Suprapubic skin (tissue), 4 donors: ENCODE data around the gene PHLDB3. TPM values are rescaled to one million over a fixed set of nuclear protein-coding genes. Genes with fewer than 3 reads are reported as not detected.

Experiments used
- DNase-seq, 2 donors: peaks; one replicate each; pipeline ENCODE4 v3.0.0-alpha.2; 2019; ENCODE audit warnings: low spot score in 2 of 2
- H3K27ac ChIP-seq: fragments of 200-600 bp; sonication (generic); one replicate; pipeline ENCODE4 v1.5.1; 2019
- H3K27me3 ChIP-seq: fragments of 200-600 bp; sonication (generic); one replicate; pipeline ENCODE4 v1.5.1; 2019
- H3K36me3 ChIP-seq: fragments of 200-600 bp; sonication (generic); one replicate; pipeline ENCODE4 v1.5.1; 2019
- H3K4me1 ChIP-seq: fragments of 200-600 bp; sonication (generic); one replicate; pipeline ENCODE4 v1.5.1; 2019
- H3K4me3 ChIP-seq: fragments of 200-600 bp; sonication (generic); one replicate; pipeline ENCODE4 v1.5.1; 2019; ENCODE audit warnings: mild to moderate bottlenecking
- H3K9me3 ChIP-seq: fragments of 200-600 bp; sonication (generic); one replicate; pipeline ENCODE4 v1.5.1; 2019
- CTCF ChIP-seq, 2 donors: fragments of 200-600 bp in 1 of 2; fragments of 450-650 bp in 1 of 2; sonication (generic) in 1 of 2; IDR thresholded peaks; one replicate each; pipeline ENCODE4 v1.5.1; 2016 to 2019; ENCODE audit warnings: antibody characterized with exemption in 2 of 2, mild to moderate bottlenecking in 1 of 2, moderate library complexity in 1 of 2
- EP300 ChIP-seq: sonication (generic); formaldehyde crosslinking; IDR thresholded peaks from one replicate; pipeline ENCODE4 v1.6.1; 2017; ENCODE audit warnings: antibody characterized with exemption
- POLR2A ChIP-seq, 2 donors: fragments of 450-650 bp; IDR thresholded peaks; one replicate each; pipeline ENCODE4 v1.6.1; 2017; ENCODE audit warnings: antibody characterized with exemption in 2 of 2, mild to moderate bottlenecking in 2 of 2, moderate library complexity in 2 of 2
- POLR2AphosphoS5 ChIP-seq, 3 donors: sonication (generic); formaldehyde crosslinking; IDR thresholded peaks; one replicate each; pipeline ENCODE4 v1.6.1; 2017; ENCODE audit warnings: antibody characterized with exemption in 3 of 3
- WGBS: methylation state at CpG from one replicate; pipeline ENCODE4 v1.1.5; 2018; 5-methylcytosine and 5-hydroxymethylcytosine counted together
- total RNA-seq, 4 donors: library from RNA; depleted of rRNA; stranded (reverse); fragments of >200 nt; gene quantifications; one replicate each; pipeline ENCODE4 v1.1.0, GENCODE V29; 2016

Gene PHLDB3
- total RNA-seq, 4 donors from 2014 or later, result 63.2 to 110 (median 72.2) TPM

GRCh38 chr19:43499042-43499441, 5.5 kb downstream of the PHLDB3 start:
- H3K9me3 ChIP-seq, result no peaks in the 10 kb centered on the region
- no peak overlapping the region for H3K27ac ChIP-seq
- WGBS, result 86% methylated on average over 3 of the region's 3 CpGs
- TF ChIP-seq POLR2A (IDR thresholded peaks at IDR 0.05) (no peak), EP300 (no peak), POLR2AphosphoS5 (IDR thresholded peaks at IDR 0.05) (no peak), CTCF (IDR thresholded peaks at IDR 0.05) (no peak)
- H3K27me3 ChIP-seq, result no peaks in the 10 kb centered on the region
- peaks cover 45% of the 10 kb centered on the region for H3K36me3 ChIP-seq
- H3K4me1 ChIP-seq, result peaks cover 19% of the 10 kb centered on the region
- DNase-seq, result no peak
- H3K4me3 ChIP-seq, result no peak overlapping the region

- no peaks in the 10 kb centered on the region for H3K27me3 ChIP-seq
- no peaks in the 10 kb centered on the region for H3K9me3 ChIP-seq
Measured at GRCh38 chr19:43498233-43498842, 6.2 kb downstream of the PHLDB3 start.

GRCh38 chr19:43496960-43497359, 7.6 kb downstream of the PHLDB3 start:
- peaks cover 51% of the 10 kb centered on the region for H3K36me3 ChIP-seq
- WGBS, result 90% methylated on average over 7 of the region's 7 CpGs

More at GRCh38 chr19:43498233-43498842, 6.2 kb downstream of the PHLDB3 start:
- TF ChIP-seq POLR2AphosphoS5 (IDR thresholded peaks at IDR 0.05), result no peak
- no peak for TF ChIP-seq CTCF (IDR thresholded peaks at IDR 0.05)
- no peak for TF ChIP-seq EP300
- 74% methylated on average over 5 of the region's 5 CpGs for WGBS
- no peak overlapping the region for H3K4me3 ChIP-seq
- DNase-seq, result no peak
- peaks cover 45% of the 10 kb centered on the region for H3K36me3 ChIP-seq
- H3K4me1 ChIP-seq, result peaks cover 17% of the 10 kb centered on the region
- H3K27ac ChIP-seq, result no peak overlapping the region

GRCh38 chr19:43495082-43495481, 9.5 kb downstream of the PHLDB3 start:
- no peaks in the 10 kb centered on the region for H3K4me1 ChIP-seq
- H3K27ac ChIP-seq, result no peak overlapping the region
- WGBS, result 65% methylated on average over 8 of the region's 8 CpGs
- H3K27me3 ChIP-seq, result no peaks in the 10 kb centered on the region
- TF ChIP-seq POLR2A (IDR thresholded peaks at IDR 0.05) (no peak), POLR2AphosphoS5 (IDR thresholded peaks at IDR 0.05) (no peak), EP300 (no peak), CTCF (IDR thresholded peaks at IDR 0.05) (no peak)
- H3K36me3 ChIP-seq, result peaks cover 57% of the 10 kb centered on the region
- no peak overlapping the region for H3K4me3 ChIP-seq
- DNase-seq, result no peak
- no peaks in the 10 kb centered on the region for H3K9me3 ChIP-seq

More at GRCh38 chr19:43496960-43497359, 7.6 kb downstream of the PHLDB3 start:
- no peaks in the 10 kb centered on the region for H3K9me3 ChIP-seq
- H3K4me3 ChIP-seq, result no peak overlapping the region
- TF ChIP-seq POLR2AphosphoS5 (IDR thresholded peaks at IDR 0.05) (no peak), CTCF (IDR thresholded peaks at IDR 0.05) (no peak), POLR2A (IDR thresholded peaks at IDR 0.05) (no peak), EP300 (no peak)
- no peak for DNase-seq
- H3K27ac ChIP-seq, result no peak overlapping the region
- no peaks in the 10 kb centered on the region for H3K27me3 ChIP-seq
- H3K4me1 ChIP-seq, result peaks cover 3% of the 10 kb centered on the region

GRCh38 chr19:43490759-43491158, 13.8 kb downstream of the PHLDB3 start:
- no peak overlapping the region for H3K4me3 ChIP-seq
- H3K36me3 ChIP-seq, result peaks cover 33% of the 10 kb centered on the region
- H3K27ac ChIP-seq, result no peak overlapping the region
- no peaks in the 10 kb centered on the region for H3K9me3 ChIP-seq
- WGBS, result 100% methylated on average over 4 of the region's 5 CpGs
- H3K4me1 ChIP-seq, result no peaks in the 10 kb centered on the region
- no peak for DNase-seq
- no peaks in the 10 kb centered on the region for H3K27me3 ChIP-seq
- TF ChIP-seq POLR2A (IDR thresholded peaks at IDR 0.05), result no peak
- TF ChIP-seq EP300, result no peak
- no peak for TF ChIP-seq POLR2AphosphoS5 (IDR thresholded peaks at IDR 0.05)
- no peak for TF ChIP-seq CTCF (IDR thresholded peaks at IDR 0.05)
